A549 (cell line): ENCODE data around the gene SPTBN5.

ENCODE experiments used
- BHLHE40 ChIP-seq: IDR thresholded peaks from 2 replicates; pipeline ENCODE4 v1.6.1; 2012; ENCODE audit warnings: low read depth, low read length, inconsistent platforms
- EP300 ChIP-seq, 2 experiments: fragments of >200 bp; sonication (Bioruptor Twin); formaldehyde crosslinking; IDR thresholded peaks; 2 replicates in 1 of 2; 3 replicates in 1 of 2; pipeline ENCODE4 v1.6.1; 2016 to 2017
- FOSL2 ChIP-seq, 2 experiments: fragments of 450-650 bp in 1 of 2; fragments of >200 bp in 1 of 2; sonication (Bioruptor Twin) in 1 of 2; formaldehyde crosslinking; IDR thresholded peaks; 2 replicates each; pipeline versions ENCODE4 v1.5.0 to v1.6.1; 2016 to 2020; ENCODE audit warnings: mild to moderate bottlenecking in 1 of 2, moderate library complexity in 1 of 2
- HOXB13 ChIP-seq: fragments of 250-450 bp; sonication (Bioruptor Pico); IDR thresholded peaks from 2 replicates; pipeline ENCODE4 v1.5.0; 2020; ENCODE audit warnings: low read depth, mild to moderate bottlenecking, moderate library complexity
- JUN ChIP-seq, 2 experiments: fragments of >200 bp; sonication (Bioruptor Twin); formaldehyde crosslinking; IDR thresholded peaks; 2 replicates in 1 of 2; 3 replicates in 1 of 2; pipeline ENCODE4 v1.6.1; 2016 to 2017
- POLR2A ChIP-seq: IDR thresholded peaks from 2 replicates; pipeline ENCODE4 v1.6.1; 2012; ENCODE audit warnings: mild to moderate bottlenecking, low read length
- RFX5 ChIP-seq: fragments of 450-650 bp; IDR thresholded peaks from 2 replicates; pipeline ENCODE4 v1.7.1; 2014; ENCODE audit warnings: antibody characterized with exemption, mild to moderate bottlenecking, moderate library complexity
- ZFP36 ChIP-seq: fragments of 450-650 bp; IDR thresholded peaks from 2 replicates; pipeline ENCODE4 v1.6.1; 2014; ENCODE audit warnings: borderline replicate concordance; ENCODE audit not compliant: partially characterized antibody
- TF ChIP-seq, protein P1 (sequence below): fragments of >200 bp; sonication (Bioruptor Twin); formaldehyde crosslinking; IDR thresholded peaks from 3 replicates; pipeline ENCODE4 v1.5.1; 2016
- TF ChIP-seq, protein P2 (sequence below): IDR thresholded peaks from 2 replicates; pipeline ENCODE4 v1.6.1; 2012
- TF ChIP-seq, protein P3 (sequence below): fragments of 450-650 bp; IDR thresholded peaks from 2 replicates; pipeline ENCODE4 v1.6.1; 2014; ENCODE audit warnings: antibody characterized with exemption

DNA sequence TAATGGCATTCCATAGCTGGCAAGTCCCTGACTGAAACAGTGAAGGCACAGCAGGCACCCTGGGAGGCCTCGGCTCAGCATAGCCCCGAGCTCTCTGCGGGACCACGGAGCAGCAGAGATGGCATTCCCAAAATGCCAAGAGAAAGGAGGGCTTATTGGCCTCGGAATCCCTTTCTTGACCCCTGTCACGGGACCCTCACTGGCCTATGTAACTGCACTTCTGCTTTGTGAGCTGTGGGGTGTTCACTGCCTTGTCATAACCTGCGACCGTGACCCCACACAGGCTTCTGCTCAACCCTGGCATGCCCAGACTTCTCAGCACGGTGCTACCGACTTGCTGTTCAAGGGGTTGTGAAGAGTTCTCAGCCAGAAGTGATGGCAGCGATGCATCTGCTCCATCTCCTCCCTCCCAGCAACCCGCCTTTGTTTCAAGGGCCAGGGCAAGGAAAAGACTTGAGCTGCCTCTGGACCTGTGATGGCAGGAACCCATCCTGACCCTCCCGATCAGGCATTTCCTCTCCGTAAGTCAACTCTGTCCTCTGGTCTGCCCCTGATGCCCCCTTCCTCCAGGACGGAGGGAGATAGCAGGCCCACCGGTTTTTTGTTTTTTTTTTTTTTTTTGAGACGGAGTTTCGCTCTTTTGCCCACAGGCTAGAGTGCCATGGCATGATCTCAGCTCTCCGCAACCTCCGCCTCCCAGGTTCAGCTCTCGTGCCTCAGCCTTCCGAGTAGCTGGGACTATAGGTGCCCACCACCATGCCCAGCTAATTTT, 48.0 kb upstream of the SPTBN5 start:
- TF ChIP-seq, protein P1, sequence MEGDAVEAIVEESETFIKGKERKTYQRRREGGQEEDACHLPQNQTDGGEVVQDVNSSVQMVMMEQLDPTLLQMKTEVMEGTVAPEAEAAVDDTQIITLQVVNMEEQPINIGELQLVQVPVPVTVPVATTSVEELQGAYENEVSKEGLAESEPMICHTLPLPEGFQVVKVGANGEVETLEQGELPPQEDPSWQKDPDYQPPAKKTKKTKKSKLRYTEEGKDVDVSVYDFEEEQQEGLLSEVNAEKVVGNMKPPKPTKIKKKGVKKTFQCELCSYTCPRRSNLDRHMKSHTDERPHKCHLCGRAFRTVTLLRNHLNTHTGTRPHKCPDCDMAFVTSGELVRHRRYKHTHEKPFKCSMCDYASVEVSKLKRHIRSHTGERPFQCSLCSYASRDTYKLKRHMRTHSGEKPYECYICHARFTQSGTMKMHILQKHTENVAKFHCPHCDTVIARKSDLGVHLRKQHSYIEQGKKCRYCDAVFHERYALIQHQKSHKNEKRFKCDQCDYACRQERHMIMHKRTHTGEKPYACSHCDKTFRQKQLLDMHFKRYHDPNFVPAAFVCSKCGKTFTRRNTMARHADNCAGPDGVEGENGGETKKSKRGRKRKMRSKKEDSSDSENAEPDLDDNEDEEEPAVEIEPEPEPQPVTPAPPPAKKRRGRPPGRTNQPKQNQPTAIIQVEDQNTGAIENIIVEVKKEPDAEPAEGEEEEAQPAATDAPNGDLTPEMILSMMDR, result no peak
- TF ChIP-seq FOSL2 (IDR thresholded peaks at IDR 0.05) (no peak), FOSL2 (CRISPR knock-in tag; IDR thresholded peaks at IDR 0.05) (no peak), HOXB13 (CRISPR knock-in tag) (no peak), EP300 (IDR thresholded peaks at IDR 0.05) (no peak), JUN (IDR thresholded peaks at IDR 0.05) (no peak), POLR2A (no peak), BHLHE40 (no peak), RFX5 (no peak), ZFP36 (no peak)
- TF ChIP-seq, protein P2, sequence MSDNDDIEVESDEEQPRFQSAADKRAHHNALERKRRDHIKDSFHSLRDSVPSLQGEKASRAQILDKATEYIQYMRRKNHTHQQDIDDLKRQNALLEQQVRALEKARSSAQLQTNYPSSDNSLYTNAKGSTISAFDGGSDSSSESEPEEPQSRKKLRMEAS, result no peak
- TF ChIP-seq, protein P3, sequence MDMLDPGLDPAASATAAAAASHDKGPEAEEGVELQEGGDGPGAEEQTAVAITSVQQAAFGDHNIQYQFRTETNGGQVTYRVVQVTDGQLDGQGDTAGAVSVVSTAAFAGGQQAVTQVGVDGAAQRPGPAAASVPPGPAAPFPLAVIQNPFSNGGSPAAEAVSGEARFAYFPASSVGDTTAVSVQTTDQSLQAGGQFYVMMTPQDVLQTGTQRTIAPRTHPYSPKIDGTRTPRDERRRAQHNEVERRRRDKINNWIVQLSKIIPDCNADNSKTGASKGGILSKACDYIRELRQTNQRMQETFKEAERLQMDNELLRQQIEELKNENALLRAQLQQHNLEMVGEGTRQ, result no peak
